Measurements from ENCODE around the gene RPTOR. TPM values are rescaled to one million over a fixed set of nuclear protein-coding genes. Genes with fewer than 3 reads are reported as not detected.

RPTOR gene
- total RNA-seq, 2 experiments from 2014 or later: 32.4 to 35.4 TPM

DNA sequence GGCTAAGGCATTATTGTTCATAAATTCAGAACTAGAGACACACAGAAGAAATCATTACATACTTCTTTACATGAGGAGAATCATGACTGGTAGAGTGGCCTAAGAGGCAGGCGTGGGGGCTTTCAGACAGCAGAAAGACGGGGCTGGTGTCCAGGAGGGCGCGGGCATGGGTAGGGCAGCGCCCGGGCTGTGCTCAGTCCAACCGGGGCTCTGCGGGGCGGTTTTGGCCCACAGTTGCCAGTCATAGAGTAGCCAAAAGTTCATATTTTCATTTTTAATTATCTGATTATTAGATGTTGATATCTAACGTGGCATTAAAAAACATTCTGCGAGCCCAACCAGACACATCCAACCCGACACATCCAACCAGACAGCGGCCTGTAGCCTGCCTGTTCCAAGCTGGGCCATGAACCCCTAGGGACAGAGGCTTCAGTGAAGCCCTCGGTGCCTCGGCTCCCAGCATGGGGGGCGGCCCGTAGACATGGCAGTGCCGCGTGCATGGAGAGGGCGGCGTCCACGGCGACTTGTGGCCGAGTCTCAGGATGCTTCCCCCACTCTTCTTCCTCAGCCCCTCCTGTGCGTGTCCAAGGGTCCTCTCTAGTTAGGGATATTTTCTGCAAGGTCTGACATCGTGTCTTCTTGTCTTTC, 284.7 kb downstream of the RPTOR start:
- peaks cover 50% of the 10 kb centered on the region for H3K4me1 Mint-ChIP-seq (ENCODE audit: low read depth)
- intact Hi-C loops (cut with micrococcal nuclease): no loop called here
- H3K9me3 Mint-ChIP-seq: no peaks in the 10 kb centered on the region
- H3K27ac Mint-ChIP-seq: no peak overlapping the region
- CTCF ChIA-PET: no interaction called here
- peaks cover 15% of the 10 kb centered on the region for H3K36me3 Mint-ChIP-seq (ENCODE audit: low read depth)
- H3K27me3 Mint-ChIP-seq (ENCODE audit: low read depth): no peaks in the 10 kb centered on the region
- no peak for DNase-seq
- no peak overlapping the region for H3K4me3 Mint-ChIP-seq

DNA sequence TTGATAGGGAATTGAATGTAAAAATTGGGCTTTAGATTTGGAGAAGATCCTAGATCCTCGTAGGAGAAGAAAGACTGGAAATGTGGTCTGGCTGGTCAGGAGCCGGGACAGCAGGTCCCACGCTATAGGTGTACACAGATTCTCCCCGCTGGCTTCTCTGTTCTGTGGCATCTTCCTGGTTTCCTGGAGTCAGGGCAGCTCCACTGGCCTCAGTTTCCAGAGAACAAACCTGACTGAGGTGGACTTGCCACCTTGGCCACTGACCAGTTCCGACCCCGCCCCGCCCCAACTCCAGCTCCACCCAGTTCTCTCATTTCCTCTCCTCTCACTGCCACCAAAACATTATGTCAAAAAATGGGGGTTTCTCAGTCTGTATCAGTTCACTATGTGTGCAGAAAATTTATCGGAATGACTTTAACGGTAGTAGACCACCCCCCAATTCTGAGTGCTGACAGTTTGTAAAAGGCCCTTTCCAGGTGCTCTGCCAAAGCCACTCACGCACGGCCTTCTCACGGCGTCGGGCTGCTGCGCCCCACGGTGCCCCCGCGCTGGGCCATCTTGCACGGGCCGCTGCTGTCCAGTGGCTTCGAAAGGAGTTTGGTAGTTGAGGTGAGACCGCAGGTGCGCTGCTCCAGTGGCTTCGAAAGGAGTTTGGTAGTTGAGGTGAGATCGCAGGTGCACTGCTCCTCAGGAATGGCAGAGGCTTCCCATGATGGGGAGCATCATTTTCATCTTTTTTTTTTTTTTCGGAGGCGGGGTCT, 285.6 kb downstream of the RPTOR start:
- Mint-ChIP-seq H3K9me3 (no peaks in the 10 kb centered on the region), H3K4me3 (no peak overlapping the region)
- intact Hi-C loops (cut with micrococcal nuclease): loop anchor here (5.0 kb wide), 1 partner anchor 568 kb away; the partner anchor contains the start of gene RNF213

DNA sequence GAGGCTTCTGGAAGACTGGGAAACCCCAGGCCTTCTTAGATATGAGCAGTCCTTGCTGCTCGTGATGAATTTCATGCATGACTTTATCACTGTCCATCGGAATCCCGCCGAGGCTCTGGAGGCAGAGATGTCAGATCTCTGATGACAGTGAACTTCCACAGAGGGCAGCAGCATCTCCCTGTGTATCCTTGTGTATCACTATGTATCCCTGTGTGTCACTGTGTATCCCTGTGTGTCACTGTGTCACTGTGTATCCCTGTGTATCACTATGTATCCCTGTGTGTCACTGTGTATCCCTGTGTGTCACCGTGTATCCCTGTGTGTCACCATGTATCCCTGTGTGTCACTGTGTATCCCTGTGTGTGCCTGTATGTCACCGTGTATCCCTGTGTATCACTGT, 286.9 kb downstream of the RPTOR start:
- no peak for DNase-seq
- H3K4me1 Mint-ChIP-seq (ENCODE audit: low read depth): peaks cover 55% of the 10 kb centered on the region
- H3K9me3 Mint-ChIP-seq: no peaks in the 10 kb centered on the region
- CTCF ChIA-PET: no interaction called here
- intact Hi-C loops (cut with micrococcal nuclease): loop anchor here (5.0 kb wide), 1 partner anchor 569 kb away; the partner anchor contains the start of gene RNF213
- H3K36me3 Mint-ChIP-seq (ENCODE audit: low read depth): peaks cover 15% of the 10 kb centered on the region
- peak overlapping the region; percentile 96 for H3K27ac Mint-ChIP-seq
- H3K27me3 Mint-ChIP-seq (ENCODE audit: low read depth): no peaks in the 10 kb centered on the region
- no peak overlapping the region for H3K4me3 Mint-ChIP-seq

More for the DNA sequence above, 285.6 kb downstream of the RPTOR start:
- H3K4me1 Mint-ChIP-seq (ENCODE audit: low read depth): peaks cover 51% of the 10 kb centered on the region
- no peak for DNase-seq
- H3K27me3 Mint-ChIP-seq (ENCODE audit: low read depth): no peaks in the 10 kb centered on the region
- H3K36me3 Mint-ChIP-seq (ENCODE audit: low read depth): peaks cover 15% of the 10 kb centered on the region
- peak overlapping the region; percentile 66 for H3K27ac Mint-ChIP-seq
- CTCF ChIA-PET: no interaction called here

DNA sequence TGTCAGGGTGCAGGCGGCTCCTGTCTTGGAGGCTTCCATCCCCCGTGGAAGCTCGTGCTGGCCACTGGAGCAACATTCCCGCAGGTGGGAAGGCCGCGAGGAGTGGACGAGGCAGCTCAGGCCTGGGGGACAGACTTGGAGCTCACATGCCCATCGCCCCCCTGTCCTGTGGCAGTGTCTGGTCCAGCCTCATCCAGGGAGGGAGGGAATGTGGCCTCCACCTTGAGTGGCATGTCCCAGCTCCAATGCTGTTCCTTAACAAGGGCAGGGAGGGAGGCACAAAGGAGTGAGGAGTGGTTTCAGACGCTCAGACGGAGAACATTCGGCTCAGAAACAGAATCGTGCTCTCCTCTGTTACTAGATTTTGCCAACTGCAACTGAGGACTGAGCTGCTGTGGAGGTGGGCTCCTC, 287.6 kb downstream of the RPTOR start:
- Mint-ChIP-seq H3K9me3 (no peaks in the 10 kb centered on the region), H3K4me1 (ENCODE audit: low read depth) (peaks cover 48% of the 10 kb centered on the region), H3K27ac (peak overlapping the region; percentile 96), H3K4me3 (peak overlapping the region; percentile 77), H3K36me3 (ENCODE audit: low read depth) (peaks cover 17% of the 10 kb centered on the region), H3K27me3 (ENCODE audit: low read depth) (no peaks in the 10 kb centered on the region)
- CTCF ChIA-PET: interaction anchor here (0.9 to 2.1 kb wide), 5 partner anchors 13 to 70 kb away, joined by 3 to 11 read pairs (median 3); no protein-coding TSS in a partner anchor
- intact Hi-C loops (cut with micrococcal nuclease): loop anchor here (2.0 to 5.0 kb wide), 2 partner anchors 41 to 570 kb away; partner anchors contain the start of gene RNF213
- DNase-seq: peak; percentile 39

DNA sequence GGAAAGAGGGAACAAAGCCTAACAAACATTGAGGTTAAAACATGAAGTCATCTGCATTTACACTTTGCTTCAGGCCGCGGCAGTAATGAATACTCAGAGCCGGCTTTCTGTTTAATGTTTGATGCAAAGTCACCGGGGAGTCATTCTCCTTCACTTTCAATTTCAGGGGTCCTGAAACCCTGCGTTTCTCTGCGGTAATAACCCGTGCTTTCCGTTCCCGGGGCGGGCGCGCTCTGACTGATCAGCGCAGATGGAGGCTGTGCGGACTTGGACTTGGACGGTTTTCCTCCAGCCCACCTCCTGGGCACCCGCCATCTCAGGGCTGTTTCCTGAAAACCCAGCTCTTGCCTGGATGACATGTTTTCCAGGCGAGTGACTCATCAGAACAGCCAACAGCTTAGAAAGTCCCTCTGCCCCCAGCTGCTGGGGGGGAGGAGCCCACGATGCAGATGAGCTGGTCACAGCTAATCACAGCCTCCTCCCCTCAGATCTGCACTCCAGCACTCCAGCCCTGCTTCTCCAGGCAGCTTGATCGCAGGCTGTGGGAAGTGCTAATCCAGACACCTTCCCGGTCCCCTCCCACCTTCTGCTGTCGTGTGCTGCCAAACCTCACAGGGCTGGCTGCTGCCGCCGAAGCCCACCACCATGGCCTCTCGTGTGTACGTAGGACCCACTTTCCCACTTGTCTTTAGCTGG, 288.4 kb downstream of the RPTOR start:
- DNase-seq: peak; percentile 91
- Mint-ChIP-seq H3K27ac (peak overlapping the region; percentile 96), H3K27me3 (ENCODE audit: low read depth) (no peaks in the 10 kb centered on the region), H3K4me3 (peak overlapping the region; percentile 77), H3K36me3 (ENCODE audit: low read depth) (peaks cover 21% of the 10 kb centered on the region), H3K9me3 (no peaks in the 10 kb centered on the region), H3K4me1 (ENCODE audit: low read depth) (peaks cover 44% of the 10 kb centered on the region)
- intact Hi-C loops (cut with micrococcal nuclease): loop anchor here (1.0 to 5.0 kb wide), 9 partner anchors 21 to 571 kb away; partner anchors contain the start of gene RNF213
- CTCF ChIA-PET: interaction anchor here (0.7 to 2.1 kb wide), 7 partner anchors 14 to 70 kb away, joined by 3 to 11 read pairs (median 3); no protein-coding TSS in a partner anchor

DNA sequence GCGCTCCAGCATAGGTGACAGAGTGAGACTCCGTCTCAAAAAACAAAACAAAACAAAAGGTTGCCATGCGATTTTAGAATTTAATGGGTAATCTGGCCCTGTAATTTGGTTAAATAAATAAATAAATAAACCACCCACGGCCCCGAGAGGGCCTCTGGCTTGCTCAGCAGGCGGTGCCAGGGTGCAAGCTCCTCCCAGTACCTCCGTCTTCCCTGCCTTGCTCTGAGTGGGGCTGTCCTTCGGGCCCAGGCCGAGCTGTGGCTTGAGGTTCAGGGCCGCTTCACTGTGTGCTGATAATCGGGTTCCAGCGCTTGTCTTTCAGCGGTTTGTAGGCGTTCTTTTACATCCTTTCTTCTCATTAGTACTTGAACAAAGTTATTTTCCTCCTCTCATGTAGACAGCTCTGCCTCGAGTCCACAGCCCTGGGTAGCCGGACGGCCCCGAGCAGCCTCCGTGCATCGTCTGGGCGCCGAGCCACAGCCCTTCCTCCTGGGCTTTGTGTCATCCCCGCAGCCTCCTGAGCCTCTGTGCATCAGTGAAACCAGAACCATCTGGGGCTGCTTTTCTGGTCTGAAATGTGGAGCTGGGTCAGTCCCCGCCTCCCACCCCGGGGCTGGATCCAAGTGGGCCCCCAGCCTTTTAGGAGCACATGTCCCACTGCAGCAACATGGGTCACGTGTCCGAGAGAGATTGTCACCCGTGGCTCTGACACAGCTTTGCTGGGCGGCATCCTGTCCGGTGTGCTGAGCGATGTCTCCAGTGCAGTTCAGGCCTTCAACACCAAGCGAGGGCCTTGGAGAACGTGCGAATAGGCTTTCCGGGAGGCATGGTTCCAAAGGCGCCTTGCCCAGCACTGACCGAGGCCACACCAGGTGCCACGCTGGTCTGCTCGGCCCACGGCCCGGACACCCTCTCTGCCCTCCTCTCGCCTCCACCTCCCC, 289.6 kb downstream of the RPTOR start:
- peaks cover 44% of the 10 kb centered on the region for H3K4me1 Mint-ChIP-seq (ENCODE audit: low read depth)
- DNase-seq: no peak
- H3K27ac Mint-ChIP-seq: peak overlapping the region; percentile 96
- CTCF ChIA-PET: interaction anchor here (0.6 to 2.1 kb wide), 3 partner anchors 12 to 65 kb away, joined by 3 to 11 read pairs (median 5); no protein-coding TSS in a partner anchor
- H3K4me3 Mint-ChIP-seq: no peak overlapping the region
- intact Hi-C loops (cut with micrococcal nuclease): loop anchor here (1.0 to 5.0 kb wide), 9 partner anchors 22 to 572 kb away; partner anchors contain the start of gene RNF213
- H3K36me3 Mint-ChIP-seq (ENCODE audit: low read depth): peaks cover 23% of the 10 kb centered on the region
- no peaks in the 10 kb centered on the region for H3K9me3 Mint-ChIP-seq
- H3K27me3 Mint-ChIP-seq (ENCODE audit: low read depth): no peaks in the 10 kb centered on the region

DNA sequence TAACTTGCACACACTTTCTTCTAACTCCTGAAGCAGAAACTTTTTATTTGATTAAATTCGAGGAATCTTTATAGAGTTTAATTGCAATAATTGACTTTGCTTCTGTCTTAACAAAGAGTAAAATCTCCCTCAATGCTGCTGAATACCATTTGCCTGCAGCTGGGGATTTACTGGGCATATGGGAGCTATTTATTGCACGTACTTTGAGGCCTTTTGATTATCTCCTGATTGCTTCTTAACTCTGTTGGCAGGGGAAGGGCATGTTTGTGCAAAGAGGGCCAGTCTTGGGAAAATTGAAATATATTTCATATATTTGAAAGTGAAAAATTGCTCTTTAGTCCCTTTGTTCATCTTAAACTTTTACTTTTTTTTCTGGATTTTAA, 290.2 kb downstream of the RPTOR start:
- no peaks in the 10 kb centered on the region for H3K27me3 Mint-ChIP-seq (ENCODE audit: low read depth)
- CTCF ChIA-PET: no interaction called here
- peaks cover 23% of the 10 kb centered on the region for H3K36me3 Mint-ChIP-seq (ENCODE audit: low read depth)
- intact Hi-C loops (cut with micrococcal nuclease): loop anchor here (5.0 kb wide), 1 partner anchor 573 kb away; the partner anchor contains the start of gene RNF213
- DNase-seq: no peak
- no peak overlapping the region for H3K4me3 Mint-ChIP-seq
- peaks cover 41% of the 10 kb centered on the region for H3K4me1 Mint-ChIP-seq (ENCODE audit: low read depth)
- no peak overlapping the region for H3K27ac Mint-ChIP-seq
- no peaks in the 10 kb centered on the region for H3K9me3 Mint-ChIP-seq

DNA sequence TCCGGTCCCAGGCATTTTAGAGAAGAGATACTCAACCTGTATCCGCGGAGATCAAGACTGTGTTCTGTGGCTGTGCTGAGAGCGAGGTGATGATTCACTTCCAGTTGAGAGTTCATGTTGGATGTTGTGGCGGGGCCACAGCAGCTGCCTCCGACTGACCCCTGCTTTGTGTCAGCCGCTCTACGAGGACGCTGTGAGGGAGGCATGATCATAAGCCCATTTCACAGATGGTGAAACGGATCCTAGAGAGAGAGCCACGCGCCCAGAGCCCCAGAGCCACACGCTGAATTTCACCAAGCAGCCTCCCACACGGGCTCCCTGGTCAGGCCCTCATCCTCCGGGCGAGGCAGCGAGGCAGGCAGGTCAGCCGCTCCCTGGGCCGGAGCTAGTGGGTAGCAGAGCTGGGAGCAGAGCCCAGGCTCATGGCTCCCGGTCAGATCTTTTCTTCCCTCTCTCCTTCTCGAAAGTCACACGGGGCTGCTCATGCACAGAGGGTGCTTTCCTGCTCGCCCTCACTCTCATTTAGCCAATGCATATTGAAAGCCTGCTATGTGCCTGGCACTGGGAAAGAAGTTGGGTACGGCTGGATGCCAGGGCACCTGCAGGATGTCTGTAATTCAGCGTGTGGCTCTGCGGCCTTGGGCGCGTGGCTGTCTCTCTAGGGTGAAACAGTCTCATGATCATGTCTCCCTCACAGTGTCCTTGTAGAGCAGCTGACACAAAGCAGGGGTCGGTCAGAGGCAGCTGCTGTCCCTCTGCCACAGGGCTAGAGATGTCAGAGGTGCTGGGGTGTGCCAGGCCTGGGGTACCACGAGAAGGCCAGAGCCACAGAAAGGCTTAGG, 291.4 kb downstream of the RPTOR start:
- peaks cover 34% of the 10 kb centered on the region for H3K4me1 Mint-ChIP-seq (ENCODE audit: low read depth)
- CTCF ChIA-PET: no interaction called here
- intact Hi-C loops (cut with micrococcal nuclease): no loop called here
- no peaks in the 10 kb centered on the region for H3K27me3 Mint-ChIP-seq (ENCODE audit: low read depth)
- no peaks in the 10 kb centered on the region for H3K9me3 Mint-ChIP-seq
- DNase-seq: no peak
- H3K27ac Mint-ChIP-seq: no peak overlapping the region
- H3K4me3 Mint-ChIP-seq: no peak overlapping the region
- H3K36me3 Mint-ChIP-seq (ENCODE audit: low read depth): peaks cover 19% of the 10 kb centered on the region

DNA sequence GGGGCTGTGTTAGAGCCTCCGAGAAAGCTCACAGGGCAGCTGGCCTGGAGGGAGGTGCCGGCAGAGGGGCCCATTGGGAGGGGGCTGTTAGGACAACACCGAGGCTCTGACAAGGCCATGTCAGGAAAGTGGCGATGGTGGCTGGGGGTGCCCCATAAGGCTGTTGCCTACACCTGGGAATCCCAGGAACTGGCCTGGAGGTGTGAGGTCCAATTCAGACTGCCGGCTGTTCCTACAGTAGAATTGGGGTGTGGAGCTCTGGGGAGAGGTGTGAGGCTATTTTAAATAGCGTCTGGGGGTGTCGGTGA, 292.0 kb downstream of the RPTOR start:
- Mint-ChIP-seq H3K36me3 (ENCODE audit: low read depth) (peaks cover 17% of the 10 kb centered on the region), H3K27ac (peak overlapping the region; percentile 46), H3K4me1 (ENCODE audit: low read depth) (peaks cover 28% of the 10 kb centered on the region), H3K4me3 (no peak overlapping the region), H3K27me3 (ENCODE audit: low read depth) (no peaks in the 10 kb centered on the region), H3K9me3 (no peaks in the 10 kb centered on the region)
- DNase-seq: no peak
- CTCF ChIA-PET: no interaction called here
- intact Hi-C loops (cut with micrococcal nuclease): no loop called here

DNA sequence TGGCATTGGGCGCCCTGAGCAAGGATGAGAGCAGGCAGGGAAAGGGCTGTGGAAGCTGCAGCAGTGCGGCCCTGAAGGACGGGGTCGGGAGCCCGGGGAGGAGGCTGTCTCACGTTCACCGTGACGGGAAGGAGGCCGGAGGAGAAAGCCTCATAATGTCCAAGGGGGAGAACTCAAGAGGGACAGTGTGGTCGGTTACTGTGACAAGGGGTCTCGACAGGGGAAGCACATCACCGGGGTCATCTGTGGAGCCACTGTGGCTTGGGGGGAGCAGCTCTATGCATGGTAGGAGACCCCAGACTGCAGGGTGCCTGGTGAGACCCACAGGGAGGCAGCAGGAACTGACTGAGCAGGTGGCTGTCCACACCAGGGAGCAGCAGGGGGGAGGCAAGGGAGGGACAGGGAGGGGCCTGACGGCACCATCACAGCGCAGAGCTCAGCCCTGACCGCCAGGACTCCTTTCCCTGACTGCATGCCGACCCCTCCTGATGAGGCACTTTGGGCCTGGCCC, 292.4 kb downstream of the RPTOR start:
- peaks cover 13% of the 10 kb centered on the region for H3K36me3 Mint-ChIP-seq (ENCODE audit: low read depth)
- no peaks in the 10 kb centered on the region for H3K27me3 Mint-ChIP-seq (ENCODE audit: low read depth)
- H3K9me3 Mint-ChIP-seq: no peaks in the 10 kb centered on the region
- DNase-seq: no peak
- intact Hi-C loops (cut with micrococcal nuclease): no loop called here
- no peak overlapping the region for H3K4me3 Mint-ChIP-seq
- CTCF ChIA-PET: no interaction called here
- H3K27ac Mint-ChIP-seq: peak overlapping the region; percentile 46
- peaks cover 24% of the 10 kb centered on the region for H3K4me1 Mint-ChIP-seq (ENCODE audit: low read depth)

DNA sequence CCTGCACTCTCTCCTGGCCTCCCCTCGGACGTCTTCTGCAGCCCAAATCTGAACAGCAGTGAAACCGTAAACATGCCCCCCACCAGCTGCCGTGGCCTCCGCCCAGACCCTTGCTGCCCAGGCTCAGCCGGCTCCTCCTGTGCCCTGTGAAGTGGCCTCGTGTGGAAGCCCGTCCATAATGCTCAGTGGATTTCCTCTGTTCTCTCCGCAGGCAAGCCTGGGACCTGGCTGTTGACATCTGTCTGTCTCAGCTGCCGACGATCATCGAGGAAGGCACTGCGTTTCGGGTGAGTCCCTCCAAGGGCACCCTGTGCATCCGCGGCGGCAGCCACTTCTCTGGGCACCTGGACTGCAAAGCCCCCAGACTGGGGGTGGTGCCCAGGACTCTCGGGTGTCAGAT, 293.1 kb downstream of the RPTOR start:
- intact Hi-C loops (cut with micrococcal nuclease): no loop called here
- DNase-seq: no peak
- H3K36me3 Mint-ChIP-seq (ENCODE audit: low read depth): peaks cover 17% of the 10 kb centered on the region
- no peak overlapping the region for H3K4me3 Mint-ChIP-seq
- H3K9me3 Mint-ChIP-seq: no peaks in the 10 kb centered on the region
- CTCF ChIA-PET: no interaction called here
- H3K4me1 Mint-ChIP-seq (ENCODE audit: low read depth): peaks cover 17% of the 10 kb centered on the region
- H3K27ac Mint-ChIP-seq: no peak overlapping the region
- H3K27me3 Mint-ChIP-seq (ENCODE audit: low read depth): no peaks in the 10 kb centered on the region

All from activated naive CD4-positive, alpha-beta T cell treated with anti-CD3 and anti-CD28 coated beads for 36 hours (primary cell).